ENCODE measurements around the gene FUOM.

The FUOM gene

GRCh38 chr10:133401500-133401899 is 43.7 kb upstream of the FUOM start:
- DNase-seq (ENCODE audit: low read depth), result no peak
- no peak overlapping the region for H3K4me3 ChIP-seq (replicated peaks; ENCODE audit: low read depth, low read length)
- no peak for TF ChIP-seq CTCF (IDR thresholded peaks at IDR 0.05; ENCODE audit: low read length, missing control alignments)

GRCh38 chr10:133400624-133401424 is 43.0 kb upstream of the FUOM start:
- H3K4me3 ChIP-seq (replicated peaks; ENCODE audit: low read depth, low read length), result no peak overlapping the region

GRCh38 chr10:133399123-133399601 is 41.3 kb upstream of the FUOM start:
- H3K4me3 ChIP-seq (replicated peaks; ENCODE audit: low read depth, low read length), result no peak overlapping the region
- TF ChIP-seq CTCF (IDR thresholded peaks at IDR 0.05; ENCODE audit: low read length, missing control alignments), result no peak
- no peak for DNase-seq (ENCODE audit: low read depth)

More at GRCh38 chr10:133400624-133401424, 43.0 kb upstream of the FUOM start:
- no peak for TF ChIP-seq CTCF (IDR thresholded peaks at IDR 0.05; ENCODE audit: low read length, missing control alignments)
- no peak for DNase-seq (ENCODE audit: low read depth)

- no peak for TF ChIP-seq CTCF (IDR thresholded peaks at IDR 0.05; ENCODE audit: low read length, missing control alignments)
These were observed 40.1 kb upstream of the FUOM start for GRCh38 chr10:133397938-133398337.

GRCh38 chr10:133396035-133396624 is 38.3 kb upstream of the FUOM start:
- no peak overlapping the region for H3K4me3 ChIP-seq (replicated peaks; ENCODE audit: low read depth, low read length)
- DNase-seq (ENCODE audit: low read depth), result no peak
- TF ChIP-seq CTCF (IDR thresholded peaks at IDR 0.05; ENCODE audit: low read length, missing control alignments), result no peak

More at GRCh38 chr10:133397938-133398337, 40.1 kb upstream of the FUOM start:
- H3K4me3 ChIP-seq (replicated peaks; ENCODE audit: low read depth, low read length), result no peak overlapping the region
- DNase-seq (ENCODE audit: low read depth), result no peak

GRCh38 chr10:133394801-133395221 is 37.0 kb upstream of the FUOM start:
- DNase-seq (ENCODE audit: low read depth), result no peak
- TF ChIP-seq CTCF (IDR thresholded peaks at IDR 0.05; ENCODE audit: low read length, missing control alignments), result no peak

More at GRCh38 chr10:133394801-133395221, 37.0 kb upstream of the FUOM start:
- H3K4me3 ChIP-seq (replicated peaks; ENCODE audit: low read depth, low read length), result peak overlapping the region; percentile 74
